GM23338 (cell line): Measurements from ENCODE around the gene EIF4A3. TPM values are rescaled to one million over a fixed set of nuclear protein-coding genes. Genes with fewer than 3 reads are reported as not detected.

Experiments used
- ATAC-seq: fragments of 200-7000 bp; cut with Tn5 transposase; 3 replicates; pipeline ENCODE4 v1.9.1; 2020
- DNase-seq: peaks from one replicate; pipeline ENCODE4 v3.0.0-alpha.2; 2015; ENCODE audit warnings: low spot score
- H2AFZ ChIP-seq: fragments of 200-600 bp; sonication (generic); 2 replicates; pipeline ENCODE4 v1.8.0; 2016; ENCODE audit warnings: antibody characterized with exemption, mild to moderate bottlenecking, moderate library complexity
- H3F3A ChIP-seq: fragments of 200-600 bp; sonication (generic); replicated peaks from 2 replicates; pipeline ENCODE4 v1.8.0; 2017; ENCODE audit warnings: antibody characterized with exemption, mixed run types, low read depth
- H3K27ac ChIP-seq: fragments of 200-600 bp; sonication (generic); 2 replicates; pipeline ENCODE4 v1.6.1; 2016; ENCODE audit warnings: low read depth
- H3K27me3 ChIP-seq: fragments of 200-600 bp; sonication (generic); 2 replicates; pipeline ENCODE4 v1.8.0; 2016; ENCODE audit warnings: mild to moderate bottlenecking, mixed run types, moderate library complexity; ENCODE audit not compliant: insufficient read depth
- H3K36me3 ChIP-seq: fragments of 200-600 bp; sonication (generic); 2 replicates; pipeline ENCODE4 v1.8.0; 2016; ENCODE audit warnings: mild to moderate bottlenecking; ENCODE audit not compliant: insufficient read depth
- H3K4me1 ChIP-seq: fragments of 200-600 bp; sonication (generic); 2 replicates; pipeline ENCODE4 v1.8.0; 2016; ENCODE audit warnings: mild to moderate bottlenecking, moderate library complexity; ENCODE audit not compliant: insufficient read depth
- H3K4me2 ChIP-seq: fragments of 200-600 bp; sonication (generic); 2 replicates; pipeline ENCODE4 v1.7.1; 2017; ENCODE audit warnings: mixed run types
- H3K4me3 ChIP-seq: fragments of 200-600 bp; sonication (generic); 2 replicates; pipeline ENCODE4 v1.6.1; 2016; ENCODE audit warnings: mixed run types
- H3K79me2 ChIP-seq: fragments of 200-600 bp; sonication (generic); replicated peaks from 2 replicates; pipeline ENCODE4 v1.8.0; 2017; ENCODE audit warnings: mild to moderate bottlenecking; ENCODE audit not compliant: insufficient read depth
- H3K9me2 ChIP-seq: fragments of 200-600 bp; sonication (generic); 2 replicates; pipeline ENCODE4 v1.8.0; 2017; ENCODE audit not compliant: insufficient read depth
- H4K20me1 ChIP-seq: fragments of 200-600 bp; sonication (generic); replicated peaks from 2 replicates; pipeline ENCODE4 v1.8.0; 2017; ENCODE audit warnings: mild to moderate bottlenecking; ENCODE audit not compliant: insufficient read depth
- H3K27ac Mint-ChIP-seq: 2 replicates; pipeline ENCODE4 v1.8.0; 2020; ENCODE audit warnings: inconsistent platforms, mild to moderate bottlenecking, moderate library complexity, mixed read lengths
- H3K27me3 Mint-ChIP-seq: 3 replicates; pipeline ENCODE4 v1.8.0; 2022; ENCODE audit warnings: low read depth, mild to moderate bottlenecking, moderate library complexity, mixed read lengths, inconsistent platforms; ENCODE audit not compliant: insufficient read depth, poor library complexity
- H3K36me3 Mint-ChIP-seq: 3 replicates; pipeline ENCODE4 v1.8.0; 2021; ENCODE audit warnings: low read depth, mild to moderate bottlenecking, inconsistent platforms, moderate library complexity, mixed read lengths
- H3K4me1 Mint-ChIP-seq: 3 replicates; pipeline ENCODE4 v1.8.0; 2020; ENCODE audit warnings: mild to moderate bottlenecking, inconsistent platforms, mixed read lengths
- H3K4me3 Mint-ChIP-seq: 3 replicates; pipeline ENCODE4 v1.8.0; 2021; ENCODE audit warnings: moderate library complexity, mild to moderate bottlenecking, inconsistent platforms, mixed read lengths
- H3K9me3 Mint-ChIP-seq: 3 replicates; pipeline ENCODE4 v1.8.0; 2020; ENCODE audit warnings: moderate library complexity, mild to moderate bottlenecking, inconsistent platforms, mixed read lengths
- CREB1 ChIP-seq: fragments of 250-450 bp; sonication (Bioruptor Pico); IDR thresholded peaks from 2 replicates; pipeline ENCODE4 v1.5.0; 2020; ENCODE audit warnings: low read depth, mild to moderate bottlenecking, moderate library complexity
- EZH2phosphoT487 ChIP-seq: fragments of 200-600 bp; sonication (generic); IDR thresholded peaks from one replicate; pipeline ENCODE4 v1.8.1; 2018; ENCODE audit warnings: antibody characterized with exemption; ENCODE audit not compliant: unreplicated experiment
- JUNB ChIP-seq: IDR thresholded peaks from one replicate; pipeline ENCODE4 v1.6.1; 2016; ENCODE audit warnings: antibody characterized with exemption; ENCODE audit not compliant: unreplicated experiment
- NANOG ChIP-seq: IDR thresholded peaks from 2 replicates; pipeline ENCODE4 v1.6.1; 2016; ENCODE audit warnings: antibody characterized with exemption, borderline replicate concordance
- POLR2AphosphoS5 ChIP-seq: IDR thresholded peaks from 2 replicates; pipeline ENCODE4 v1.6.1; 2016; ENCODE audit warnings: antibody characterized with exemption, low read depth
- ZNF114 ChIP-seq: fragments of 250-450 bp; sonication (Bioruptor Pico); IDR thresholded peaks from 2 replicates; pipeline ENCODE4 v1.5.0; 2020; ENCODE audit warnings: mild to moderate bottlenecking, moderate library complexity
- long read RNA-seq: library from polyadenylated mRNA; unstranded; transcript quantifications from one replicate; pipeline ENCODE4 v2.0.0, GENCODE V29; 2020; ENCODE audit not compliant: unreplicated experiment
- polyA plus RNA-seq: library from polyadenylated mRNA; unstranded; fragments of >200 nt; fragmentation: Nextera tagmentation; extraction: Ambion mirVana; gene quantifications from 2 replicates; pipeline ENCODE4 v1.2.1, GENCODE V29; 2016
- total RNA-seq: library from RNA; depleted of rRNA; stranded (reverse); fragments of >200 nt; shearing (Covaris generic); gene quantifications from 2 replicates; pipeline ENCODE4 v1.2.3, GENCODE V29; 2014; rRNA removed
- TF ChIP-seq, protein P1 (sequence below): fragments of 250-450 bp; sonication (Bioruptor Pico); IDR thresholded peaks from 2 replicates; pipeline ENCODE4 v1.5.0; 2020; ENCODE audit warnings: mild to moderate bottlenecking, moderate library complexity
- TF ChIP-seq, protein P2 (sequence below): IDR thresholded peaks from one replicate; pipeline ENCODE4 v1.6.1; 2018; ENCODE audit warnings: antibody characterized with exemption; ENCODE audit not compliant: unreplicated experiment
- TF ChIP-seq, protein P3 (sequence below), 2 experiments: fragments of 200-600 bp in 1 of 2; sonication (generic) in 1 of 2; conservative IDR thresholded peaks; 2 replicates each; pipeline versions ENCODE4 v1.5.1 to v1.6.1; 2016 to 2017; ENCODE audit warnings: antibody characterized with exemption in 2 of 2, low read depth in 2 of 2, mild to moderate bottlenecking in 2 of 2, moderate library complexity in 1 of 2

The EIF4A3 gene
- total RNA-seq (146 and 168 TPM in 2 replicates), polyA plus RNA-seq (147 and 156 TPM in 2 replicates)
- long read RNA-seq, transcript EIF4A3-201 (12 exons, 1,734 nt) = major isoform, 261 of 264 reads
- long read RNA-seq, partial matches to known transcripts = 1 of 264 reads
- long read RNA-seq, other reads (novel, unspliced or antisense) = 2 of 264 reads

DNA sequence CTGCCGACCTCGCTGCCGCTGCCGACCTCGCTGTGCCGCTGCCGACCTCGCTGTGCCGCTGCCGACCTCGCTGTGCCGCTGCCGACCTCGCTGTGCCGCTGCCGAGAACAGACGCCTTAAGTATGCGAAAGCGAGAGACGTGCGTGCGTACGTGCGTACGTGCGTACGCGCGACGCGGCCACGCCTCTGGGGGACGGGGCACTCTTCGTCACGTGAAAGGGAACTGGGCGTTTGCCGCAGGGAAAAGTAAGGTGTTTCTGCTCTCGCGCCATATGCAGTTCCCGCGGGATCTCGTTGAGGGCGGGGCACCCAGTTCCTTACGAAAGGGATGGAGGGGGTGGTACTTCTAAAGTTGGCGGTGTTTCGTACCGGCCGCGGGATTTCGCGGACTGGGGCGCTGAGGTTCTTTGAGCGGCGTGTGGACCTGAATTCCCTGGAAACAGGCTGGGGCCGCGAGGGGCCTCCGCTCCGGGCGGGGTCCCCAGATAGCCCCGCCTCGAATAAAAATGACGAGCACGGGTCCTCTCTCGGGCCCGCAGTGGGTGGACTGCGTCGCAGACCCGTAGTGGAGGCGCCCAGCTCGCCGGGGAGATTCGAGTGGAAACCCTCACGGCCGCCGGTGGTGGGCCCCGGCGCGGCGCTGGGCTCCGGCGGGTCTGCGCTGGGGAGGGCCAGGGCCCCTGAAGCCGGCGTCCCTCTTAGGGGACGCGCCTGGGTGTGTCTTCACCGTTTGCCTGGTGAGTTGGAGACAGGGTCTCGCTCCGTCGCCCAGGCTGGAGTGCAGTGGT, at the start of gene EIF4A3:
Gene EIF4A3, minus strand, starts transcription at position 94 of the 788 bp plus-strand sequence. CDS start 167 bp downstream, outside the sequence.
- no peaks in the 10 kb centered on the region for H3K27me3 ChIP-seq
- peak within 1 kb of the TSS; percentile 87 for H3K4me3 Mint-ChIP-seq
- peaks cover 60% of the 10 kb centered on the region for H3K79me2 ChIP-seq
- peak within 1 kb of the TSS; percentile 90 for H3K27ac Mint-ChIP-seq
- H4K20me1 ChIP-seq = peaks cover 45% of the 10 kb centered on the region
- DNase-seq (peak; percentile 100), ATAC-seq (peak; percentile 85)
- peaks cover 31% of the 10 kb centered on the region for H3K4me1 Mint-ChIP-seq
- 0 out of 2 replicates have a peak, but pooled peaks cover 11% of the 10 kb centered on the region for H3F3A ChIP-seq
- H3K27ac ChIP-seq = peak within 1 kb of the TSS; percentile 68
- H3K4me1 ChIP-seq = peaks cover 17% of the 10 kb centered on the region
- peaks cover 29% of the 10 kb centered on the region for H3K36me3 ChIP-seq
- H3K9me3 Mint-ChIP-seq = no peaks in the 10 kb centered on the region
- no peaks in the 10 kb centered on the region for H3K9me2 ChIP-seq
- peak within 1 kb of the TSS; percentile 97 for H3K4me2 ChIP-seq
- H2AFZ ChIP-seq = peak within 1 kb of the TSS; percentile 56
- peaks cover 15% of the 10 kb centered on the region for H3K27me3 Mint-ChIP-seq
- TF ChIP-seq, protein P1, sequence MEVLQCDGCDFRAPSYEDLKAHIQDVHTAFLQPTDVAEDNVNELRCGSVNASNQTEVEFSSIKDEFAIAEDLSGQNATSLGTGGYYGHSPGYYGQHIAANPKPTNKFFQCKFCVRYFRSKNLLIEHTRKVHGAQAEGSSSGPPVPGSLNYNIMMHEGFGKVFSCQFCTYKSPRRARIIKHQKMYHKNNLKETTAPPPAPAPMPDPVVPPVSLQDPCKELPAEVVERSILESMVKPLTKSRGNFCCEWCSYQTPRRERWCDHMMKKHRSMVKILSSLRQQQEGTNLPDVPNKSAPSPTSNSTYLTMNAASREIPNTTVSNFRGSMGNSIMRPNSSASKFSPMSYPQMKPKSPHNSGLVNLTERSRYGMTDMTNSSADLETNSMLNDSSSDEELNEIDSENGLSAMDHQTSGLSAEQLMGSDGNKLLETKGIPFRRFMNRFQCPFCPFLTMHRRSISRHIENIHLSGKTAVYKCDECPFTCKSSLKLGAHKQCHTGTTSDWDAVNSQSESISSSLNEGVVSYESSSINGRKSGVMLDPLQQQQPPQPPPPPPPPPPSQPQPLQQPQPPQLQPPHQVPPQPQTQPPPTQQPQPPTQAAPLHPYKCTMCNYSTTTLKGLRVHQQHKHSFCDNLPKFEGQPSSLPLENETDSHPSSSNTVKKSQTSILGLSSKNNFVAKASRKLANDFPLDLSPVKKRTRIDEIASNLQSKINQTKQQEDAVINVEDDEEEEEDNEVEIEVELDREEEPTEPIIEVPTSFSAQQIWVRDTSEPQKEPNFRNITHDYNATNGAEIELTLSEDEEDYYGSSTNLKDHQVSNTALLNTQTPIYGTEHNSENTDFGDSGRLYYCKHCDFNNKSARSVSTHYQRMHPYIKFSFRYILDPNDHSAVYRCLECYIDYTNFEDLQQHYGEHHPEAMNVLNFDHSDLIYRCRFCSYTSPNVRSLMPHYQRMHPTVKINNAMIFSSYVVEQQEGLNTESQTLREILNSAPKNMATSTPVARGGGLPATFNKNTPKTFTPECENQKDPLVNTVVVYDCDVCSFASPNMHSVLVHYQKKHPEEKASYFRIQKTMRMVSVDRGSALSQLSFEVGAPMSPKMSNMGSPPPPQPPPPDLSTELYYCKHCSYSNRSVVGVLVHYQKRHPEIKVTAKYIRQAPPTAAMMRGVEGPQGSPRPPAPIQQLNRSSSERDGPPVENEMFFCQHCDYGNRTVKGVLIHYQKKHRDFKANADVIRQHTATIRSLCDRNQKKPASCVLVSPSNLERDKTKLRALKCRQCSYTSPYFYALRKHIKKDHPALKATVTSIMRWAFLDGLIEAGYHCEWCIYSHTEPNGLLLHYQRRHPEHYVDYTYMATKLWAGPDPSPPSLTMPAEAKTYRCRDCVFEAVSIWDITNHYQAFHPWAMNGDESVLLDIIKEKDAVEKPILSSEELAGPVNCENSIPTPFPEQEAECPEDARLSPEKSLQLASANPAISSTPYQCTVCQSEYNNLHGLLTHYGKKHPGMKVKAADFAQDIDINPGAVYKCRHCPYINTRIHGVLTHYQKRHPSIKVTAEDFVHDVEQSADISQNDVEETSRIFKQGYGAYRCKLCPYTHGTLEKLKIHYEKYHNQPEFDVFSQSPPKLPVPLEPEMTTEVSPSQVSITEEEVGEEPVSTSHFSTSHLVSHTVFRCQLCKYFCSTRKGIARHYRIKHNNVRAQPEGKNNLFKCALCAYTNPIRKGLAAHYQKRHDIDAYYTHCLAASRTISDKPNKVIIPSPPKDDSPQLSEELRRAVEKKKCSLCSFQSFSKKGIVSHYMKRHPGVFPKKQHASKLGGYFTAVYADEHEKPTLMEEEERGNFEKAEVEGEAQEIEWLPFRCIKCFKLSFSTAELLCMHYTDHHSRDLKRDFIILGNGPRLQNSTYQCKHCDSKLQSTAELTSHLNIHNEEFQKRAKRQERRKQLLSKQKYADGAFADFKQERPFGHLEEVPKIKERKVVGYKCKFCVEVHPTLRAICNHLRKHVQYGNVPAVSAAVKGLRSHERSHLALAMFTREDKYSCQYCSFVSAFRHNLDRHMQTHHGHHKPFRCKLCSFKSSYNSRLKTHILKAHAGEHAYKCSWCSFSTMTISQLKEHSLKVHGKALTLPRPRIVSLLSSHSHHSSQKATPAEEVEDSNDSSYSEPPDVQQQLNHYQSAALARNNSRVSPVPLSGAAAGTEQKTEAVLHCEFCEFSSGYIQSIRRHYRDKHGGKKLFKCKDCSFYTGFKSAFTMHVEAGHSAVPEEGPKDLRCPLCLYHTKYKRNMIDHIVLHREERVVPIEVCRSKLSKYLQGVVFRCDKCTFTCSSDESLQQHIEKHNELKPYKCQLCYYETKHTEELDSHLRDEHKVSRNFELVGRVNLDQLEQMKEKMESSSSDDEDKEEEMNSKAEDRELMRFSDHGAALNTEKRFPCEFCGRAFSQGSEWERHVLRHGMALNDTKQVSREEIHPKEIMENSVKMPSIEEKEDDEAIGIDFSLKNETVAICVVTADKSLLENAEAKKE = no peak
- TF ChIP-seq EZH2phosphoT487 (no peak), POLR2AphosphoS5 (peak; percentile 95), NANOG (no peak), CREB1 (CRISPR knock-in tag) (peak; percentile 86), JUNB (no peak), ZNF114 (no peak)
- TF ChIP-seq, protein P2, sequence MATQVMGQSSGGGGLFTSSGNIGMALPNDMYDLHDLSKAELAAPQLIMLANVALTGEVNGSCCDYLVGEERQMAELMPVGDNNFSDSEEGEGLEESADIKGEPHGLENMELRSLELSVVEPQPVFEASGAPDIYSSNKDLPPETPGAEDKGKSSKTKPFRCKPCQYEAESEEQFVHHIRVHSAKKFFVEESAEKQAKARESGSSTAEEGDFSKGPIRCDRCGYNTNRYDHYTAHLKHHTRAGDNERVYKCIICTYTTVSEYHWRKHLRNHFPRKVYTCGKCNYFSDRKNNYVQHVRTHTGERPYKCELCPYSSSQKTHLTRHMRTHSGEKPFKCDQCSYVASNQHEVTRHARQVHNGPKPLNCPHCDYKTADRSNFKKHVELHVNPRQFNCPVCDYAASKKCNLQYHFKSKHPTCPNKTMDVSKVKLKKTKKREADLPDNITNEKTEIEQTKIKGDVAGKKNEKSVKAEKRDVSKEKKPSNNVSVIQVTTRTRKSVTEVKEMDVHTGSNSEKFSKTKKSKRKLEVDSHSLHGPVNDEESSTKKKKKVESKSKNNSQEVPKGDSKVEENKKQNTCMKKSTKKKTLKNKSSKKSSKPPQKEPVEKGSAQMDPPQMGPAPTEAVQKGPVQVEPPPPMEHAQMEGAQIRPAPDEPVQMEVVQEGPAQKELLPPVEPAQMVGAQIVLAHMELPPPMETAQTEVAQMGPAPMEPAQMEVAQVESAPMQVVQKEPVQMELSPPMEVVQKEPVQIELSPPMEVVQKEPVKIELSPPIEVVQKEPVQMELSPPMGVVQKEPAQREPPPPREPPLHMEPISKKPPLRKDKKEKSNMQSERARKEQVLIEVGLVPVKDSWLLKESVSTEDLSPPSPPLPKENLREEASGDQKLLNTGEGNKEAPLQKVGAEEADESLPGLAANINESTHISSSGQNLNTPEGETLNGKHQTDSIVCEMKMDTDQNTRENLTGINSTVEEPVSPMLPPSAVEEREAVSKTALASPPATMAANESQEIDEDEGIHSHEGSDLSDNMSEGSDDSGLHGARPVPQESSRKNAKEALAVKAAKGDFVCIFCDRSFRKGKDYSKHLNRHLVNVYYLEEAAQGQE = no peak
- TF ChIP-seq, protein P3, sequence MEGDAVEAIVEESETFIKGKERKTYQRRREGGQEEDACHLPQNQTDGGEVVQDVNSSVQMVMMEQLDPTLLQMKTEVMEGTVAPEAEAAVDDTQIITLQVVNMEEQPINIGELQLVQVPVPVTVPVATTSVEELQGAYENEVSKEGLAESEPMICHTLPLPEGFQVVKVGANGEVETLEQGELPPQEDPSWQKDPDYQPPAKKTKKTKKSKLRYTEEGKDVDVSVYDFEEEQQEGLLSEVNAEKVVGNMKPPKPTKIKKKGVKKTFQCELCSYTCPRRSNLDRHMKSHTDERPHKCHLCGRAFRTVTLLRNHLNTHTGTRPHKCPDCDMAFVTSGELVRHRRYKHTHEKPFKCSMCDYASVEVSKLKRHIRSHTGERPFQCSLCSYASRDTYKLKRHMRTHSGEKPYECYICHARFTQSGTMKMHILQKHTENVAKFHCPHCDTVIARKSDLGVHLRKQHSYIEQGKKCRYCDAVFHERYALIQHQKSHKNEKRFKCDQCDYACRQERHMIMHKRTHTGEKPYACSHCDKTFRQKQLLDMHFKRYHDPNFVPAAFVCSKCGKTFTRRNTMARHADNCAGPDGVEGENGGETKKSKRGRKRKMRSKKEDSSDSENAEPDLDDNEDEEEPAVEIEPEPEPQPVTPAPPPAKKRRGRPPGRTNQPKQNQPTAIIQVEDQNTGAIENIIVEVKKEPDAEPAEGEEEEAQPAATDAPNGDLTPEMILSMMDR (conservative IDR thresholded peaks at IDR 0.05; ENCODE audit: low read depth in 2 of 2) = peak in 1 of 2 experiments; percentile 24; a peak in 2 of 4 replicates
- peaks cover 36% of the 10 kb centered on the region for H3K36me3 Mint-ChIP-seq
- peak within 1 kb of the TSS; percentile 98 for H3K4me3 ChIP-seq
